ENCODE measurements around the gene NEURL1.

Gene NEURL1

GRCh38 chr10:103622286-103622685, 128.8 kb downstream of the NEURL1 start:
- Histone ChIP-seq H3K9me3 (ENCODE audit: control insufficient read depth, low read length) (no peaks in the 10 kb centered on the region), H2AK5ac (ENCODE audit: low read length, severe bottlenecking) (no peak overlapping the region)
- 98% methylated on average over 16 of the region's 18 CpGs for WGBS

GRCh38 chr10:103622935-103623574, 129.6 kb downstream of the NEURL1 start:
- Histone ChIP-seq H3K4ac (ENCODE audit: low read depth in 1 of 2, low read length in 2 of 2) (no peak overlapping the region), H2AFZ (ENCODE audit: low read depth, low read length) (no peak overlapping the region), H3K23ac (ENCODE audit: low read length in 2 of 2) (no peak overlapping the region), H2BK15ac (ENCODE audit: low read depth, poor library complexity, severe bottlenecking) (no peak overlapping the region), H4K8ac (ENCODE audit: low read length) (no peak overlapping the region), H3K4me2 (ENCODE audit: low read length, poor library complexity, severe bottlenecking) (no peak overlapping the region), H3K14ac (ENCODE audit: low read length in 2 of 2) (no peak overlapping the region), H3K4me3 (ENCODE audit: insufficient read depth in 1 of 2, low read depth in 1 of 2, low read length in 2 of 2) (no peak overlapping the region), H3K27ac (ENCODE audit: low read length, poor library complexity, severe bottlenecking) (no peak overlapping the region), H2BK12ac (ENCODE audit: low read length in 2 of 2) (no peak overlapping the region), H3K79me1 (replicated peaks; ENCODE audit: low read length, poor library complexity, severe bottlenecking) (no peaks in the 10 kb centered on the region), H3K18ac (ENCODE audit: low read depth in 1 of 2, low read length in 2 of 2) (no peak overlapping the region), H3K27me3 (ENCODE audit: control insufficient read depth in 1 of 2, insufficient read depth in 1 of 2, low read length in 2 of 2) (no peaks in the 10 kb centered on the region), H3K9ac (ENCODE audit: low read length) (no peak overlapping the region), H2AK5ac (ENCODE audit: low read length, severe bottlenecking) (no peak overlapping the region), H2BK120ac (ENCODE audit: low read depth, low read length) (no peak overlapping the region), H3K4me1 (ENCODE audit: control insufficient read depth, insufficient read depth, low read depth, low read length) (no peaks in the 10 kb centered on the region), H3K9me3 (ENCODE audit: control insufficient read depth, low read length) (no peaks in the 10 kb centered on the region), H2BK5ac (ENCODE audit: low read depth, low read length, poor library complexity, severe bottlenecking) (no peak overlapping the region), H3K36me3 (ENCODE audit: control insufficient read depth in 1 of 2, insufficient read depth in 2 of 2, low read depth in 1 of 2, low read length in 2 of 2) (peaks cover 58 to 84% of the 10 kb centered on the region in 2 experiments), H4K91ac (ENCODE audit: low read length) (no peak overlapping the region)
- 98% methylated on average over 11 of the region's 11 CpGs for WGBS
- no peak for DNase-seq

More at GRCh38 chr10:103622286-103622685, 128.8 kb downstream of the NEURL1 start:
- no peak overlapping the region for H2AFZ ChIP-seq (ENCODE audit: low read depth, low read length)
- peaks cover 59 to 83% of the 10 kb centered on the region in 2 experiments for H3K36me3 ChIP-seq (ENCODE audit: control insufficient read depth in 1 of 2, insufficient read depth in 2 of 2, low read depth in 1 of 2, low read length in 2 of 2)
- no peaks in the 10 kb centered on the region for H3K27me3 ChIP-seq (ENCODE audit: control insufficient read depth in 1 of 2, insufficient read depth in 1 of 2, low read length in 2 of 2)
- no peak overlapping the region for H2BK5ac ChIP-seq (ENCODE audit: low read depth, low read length, poor library complexity, severe bottlenecking)
- no peak overlapping the region for H3K4me2 ChIP-seq (ENCODE audit: low read length, poor library complexity, severe bottlenecking)
- no peak overlapping the region for H2BK12ac ChIP-seq (ENCODE audit: low read length in 2 of 2)
- no peak overlapping the region for H3K18ac ChIP-seq (ENCODE audit: low read depth in 1 of 2, low read length in 2 of 2)
- no peak for DNase-seq
- no peak overlapping the region for H2BK120ac ChIP-seq (ENCODE audit: low read depth, low read length)
- H3K9ac ChIP-seq (ENCODE audit: low read length), result peak overlapping the region; percentile 68
- H3K4me1 ChIP-seq (ENCODE audit: control insufficient read depth, insufficient read depth, low read depth, low read length), result no peaks in the 10 kb centered on the region
- H3K23ac ChIP-seq (ENCODE audit: low read length in 2 of 2), result no peak overlapping the region
- H3K4me3 ChIP-seq (ENCODE audit: insufficient read depth in 1 of 2, low read depth in 1 of 2, low read length in 2 of 2), result no peak overlapping the region
- H3K27ac ChIP-seq (ENCODE audit: low read length, poor library complexity, severe bottlenecking), result no peak overlapping the region
- no peak overlapping the region for H2BK15ac ChIP-seq (ENCODE audit: low read depth, poor library complexity, severe bottlenecking)
- H3K4ac ChIP-seq (ENCODE audit: low read depth in 1 of 2, low read length in 2 of 2), result no peak overlapping the region
- no peak overlapping the region for H4K91ac ChIP-seq (ENCODE audit: low read length)
- no peak overlapping the region for H3K14ac ChIP-seq (ENCODE audit: low read length in 2 of 2)
- H4K8ac ChIP-seq (ENCODE audit: low read length), result no peak overlapping the region
- H3K79me1 ChIP-seq (replicated peaks; ENCODE audit: low read length, poor library complexity, severe bottlenecking), result no peaks in the 10 kb centered on the region

- Histone ChIP-seq H3K9me3 (ENCODE audit: control insufficient read depth, low read length) (no peaks in the 10 kb centered on the region), H3K4me3 (ENCODE audit: insufficient read depth in 1 of 2, low read depth in 1 of 2, low read length in 2 of 2) (no peak overlapping the region), H2AFZ (ENCODE audit: low read depth, low read length) (no peak overlapping the region), H2BK15ac (ENCODE audit: low read depth, poor library complexity, severe bottlenecking) (no peak overlapping the region), H2BK5ac (ENCODE audit: low read depth, low read length, poor library complexity, severe bottlenecking) (no peak overlapping the region), H4K8ac (ENCODE audit: low read length) (no peak overlapping the region), H3K18ac (ENCODE audit: low read depth in 1 of 2, low read length in 2 of 2) (no peak overlapping the region), H2BK120ac (ENCODE audit: low read depth, low read length) (no peak overlapping the region), H3K4me1 (ENCODE audit: control insufficient read depth, insufficient read depth, low read depth, low read length) (peaks cover 2% of the 10 kb centered on the region), H3K27me3 (ENCODE audit: control insufficient read depth in 1 of 2, insufficient read depth in 1 of 2, low read length in 2 of 2) (no peaks in the 10 kb centered on the region), H3K79me1 (replicated peaks; ENCODE audit: low read length, poor library complexity, severe bottlenecking) (no peaks in the 10 kb centered on the region), H2BK12ac (ENCODE audit: low read length in 2 of 2) (no peak overlapping the region), H3K14ac (ENCODE audit: low read length in 2 of 2) (no peak overlapping the region), H3K4me2 (ENCODE audit: low read length, poor library complexity, severe bottlenecking) (no peak overlapping the region), H4K91ac (ENCODE audit: low read length) (no peak overlapping the region), H3K36me3 (ENCODE audit: control insufficient read depth in 1 of 2, insufficient read depth in 2 of 2, low read depth in 1 of 2, low read length in 2 of 2) (peaks cover 35 to 89% of the 10 kb centered on the region in 2 experiments), H3K9ac (ENCODE audit: low read length) (no peak overlapping the region), H2AK5ac (ENCODE audit: low read length, severe bottlenecking) (no peak overlapping the region), H3K27ac (ENCODE audit: low read length, poor library complexity, severe bottlenecking) (no peak overlapping the region), H3K4ac (ENCODE audit: low read depth in 1 of 2, low read length in 2 of 2) (no peak overlapping the region), H3K23ac (ENCODE audit: low read length in 2 of 2) (no peak overlapping the region)
- no peak for DNase-seq
- WGBS, result 96% methylated on average over 11 of the region's 11 CpGs
Observed at GRCh38 chr10:103626178-103626577, 132.7 kb downstream of the NEURL1 start.

DNA sequence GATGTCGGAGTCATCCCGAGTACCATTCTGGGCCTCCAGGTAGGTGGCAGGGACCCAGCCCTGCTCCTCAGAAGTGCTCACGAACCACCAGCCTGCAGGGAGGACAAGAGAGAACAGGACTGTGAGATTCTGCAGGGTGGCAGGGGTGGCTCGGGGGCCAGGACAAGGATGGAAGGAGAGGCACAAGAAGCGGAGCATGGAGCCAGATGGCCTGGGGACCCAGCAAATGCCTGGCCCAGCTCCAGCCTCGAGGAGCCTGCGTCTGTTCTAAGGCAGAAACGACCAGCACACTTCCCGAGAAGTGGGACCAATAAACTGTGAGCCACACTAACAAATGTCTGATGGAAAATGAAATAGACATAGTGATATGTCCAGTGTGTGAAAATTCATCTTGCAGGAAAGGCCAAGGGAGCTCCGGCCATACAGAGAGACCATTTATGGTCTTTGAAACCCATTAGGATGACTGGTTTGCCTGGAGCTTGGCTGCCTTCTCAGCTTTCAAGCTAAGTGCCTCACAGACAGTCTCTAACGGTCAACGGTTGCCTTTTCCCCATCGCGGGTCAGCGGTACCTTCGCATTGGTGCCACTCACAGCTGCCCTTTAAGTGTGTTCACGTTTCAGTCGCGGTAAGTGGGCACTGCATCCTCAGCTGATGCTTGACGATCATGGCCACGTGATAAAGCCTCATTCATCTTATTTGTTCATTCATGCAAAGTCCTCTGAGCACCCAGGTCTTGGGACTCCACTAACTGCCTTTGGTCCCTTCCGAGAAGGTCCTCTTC, 133.8 kb downstream of the NEURL1 start:
- no peak overlapping the region for H3K27ac ChIP-seq (ENCODE audit: low read length, poor library complexity, severe bottlenecking)
- WGBS, result 94% methylated on average over 22 of the region's 22 CpGs
- no peak overlapping the region for H2BK120ac ChIP-seq (ENCODE audit: low read depth, low read length)

More for the DNA sequence above, 133.8 kb downstream of the NEURL1 start:
- Histone ChIP-seq H3K18ac (ENCODE audit: low read depth in 1 of 2, low read length in 2 of 2) (no peak overlapping the region), H3K36me3 (ENCODE audit: control insufficient read depth in 1 of 2, insufficient read depth in 2 of 2, low read depth in 1 of 2, low read length in 2 of 2) (peaks cover 31 to 89% of the 10 kb centered on the region in 2 experiments), H4K8ac (ENCODE audit: low read length) (no peak overlapping the region), H3K14ac (ENCODE audit: low read length in 2 of 2) (no peak overlapping the region), H2BK5ac (ENCODE audit: low read depth, low read length, poor library complexity, severe bottlenecking) (no peak overlapping the region), H3K4me3 (ENCODE audit: insufficient read depth in 1 of 2, low read depth in 1 of 2, low read length in 2 of 2) (no peak overlapping the region), H3K4me2 (ENCODE audit: low read length, poor library complexity, severe bottlenecking) (no peak overlapping the region), H3K23ac (ENCODE audit: low read length in 2 of 2) (no peak overlapping the region), H3K4ac (ENCODE audit: low read depth in 1 of 2, low read length in 2 of 2) (no peak overlapping the region), H2AFZ (ENCODE audit: low read depth, low read length) (no peak overlapping the region), H3K27me3 (ENCODE audit: control insufficient read depth in 1 of 2, insufficient read depth in 1 of 2, low read length in 2 of 2) (no peaks in the 10 kb centered on the region), H3K9me3 (ENCODE audit: control insufficient read depth, low read length) (no peaks in the 10 kb centered on the region), H3K9ac (ENCODE audit: low read length) (no peak overlapping the region), H2AK5ac (ENCODE audit: low read length, severe bottlenecking) (no peak overlapping the region), H3K79me1 (replicated peaks; ENCODE audit: low read length, poor library complexity, severe bottlenecking) (no peaks in the 10 kb centered on the region), H3K4me1 (ENCODE audit: control insufficient read depth, insufficient read depth, low read depth, low read length) (peaks cover 2% of the 10 kb centered on the region), H2BK15ac (ENCODE audit: low read depth, poor library complexity, severe bottlenecking) (no peak overlapping the region), H4K91ac (ENCODE audit: low read length) (no peak overlapping the region), H2BK12ac (ENCODE audit: low read length in 2 of 2) (no peak overlapping the region)
- no peak for DNase-seq
